HepG2 (cell line): ENCODE results near the gene CDC6. TPM values are rescaled to one million over a fixed set of nuclear protein-coding genes. Genes with fewer than 3 reads are reported as not detected.
A peak's percentile ranks its signal among the peaks of the same experiment; 100 is the strongest.

Source experiments
- KDM1A ChIP-seq: IDR thresholded peaks from 2 replicates; pipeline ENCODE4 v1.6.1; 2016; ENCODE audit warnings: missing compliant biosample characterization
- MTA3 ChIP-seq: sonication (generic); formaldehyde crosslinking; IDR thresholded peaks from 2 replicates; pipeline ENCODE4 v1.4.0; 2020; ENCODE audit warnings: missing genetic modification reagents
- SKI ChIP-seq: fragments of 450-650 bp; IDR thresholded peaks from one replicate; pipeline ENCODE4 v1.6.1; 2018; ENCODE audit warnings: mild to moderate bottlenecking; ENCODE audit not compliant: partially characterized antibody
- SUZ12 ChIP-seq: fragments of 150-350 bp; IDR thresholded peaks from 2 replicates; pipeline ENCODE4 v1.6.1; 2014; ENCODE audit warnings: low read depth, low read length
- TBX2 ChIP-seq: sonication (generic); formaldehyde crosslinking; IDR thresholded peaks from 2 replicates; pipeline ENCODE4 v1.5.0; 2020; ENCODE audit warnings: missing genetic modification reagents, mild to moderate bottlenecking, borderline replicate concordance
- ZNF619 ChIP-seq: sonication (generic); formaldehyde crosslinking; IDR thresholded peaks from 2 replicates; pipeline ENCODE4 v1.4.0; 2020; ENCODE audit warnings: mild to moderate bottlenecking, missing genetic modification reagents
- ZNF703 ChIP-seq: sonication (generic); formaldehyde crosslinking; IDR thresholded peaks from 2 replicates; pipeline ENCODE4 v1.5.1; 2020; ENCODE audit warnings: missing genetic modification reagents, mild to moderate bottlenecking, moderate library complexity, borderline replicate concordance
- ZNF768 ChIP-seq: sonication (generic); formaldehyde crosslinking; IDR thresholded peaks from 2 replicates; pipeline ENCODE4 v1.4.0; 2020; ENCODE audit warnings: missing genetic modification reagents
- ZNF773 ChIP-seq: sonication (generic); formaldehyde crosslinking; IDR thresholded peaks from 2 replicates; pipeline ENCODE4 v1.4.0; 2020; ENCODE audit warnings: missing genetic modification reagents, borderline replicate concordance
- polyA plus RNA-seq, 8 experiments: library from polyadenylated mRNA; depleted of rRNA in 3 of 8; stranded (reverse) in 7 of 8; unstranded in 1 of 8; fragments of >200 nt; fragmentation: Illumina TruSeq in 4 of 8; extraction: Trizol in 4 of 8; gene quantifications; 2 replicates each; pipeline versions ENCODE4 v1.2.1 to v1.2.3, GENCODE V29; 2011 to 2016; ENCODE audit warnings: low read depth in 4 of 8, missing spikeins in 1 of 8, mixed read lengths in 1 of 8; ENCODE audit not compliant: insufficient read depth in 1 of 8
- total RNA-seq, 5 experiments: library from RNA; depleted of rRNA; stranded (reverse); fragments of >200 nt; fragmentation: Illumina TruSeq; extraction: Trizol; gene quantifications; 2 replicates each; pipeline ENCODE4 v1.2.3, GENCODE V29; 2016; ENCODE audit warnings: low read depth in 1 of 5
- TF ChIP-seq, protein P1 (sequence below): sonication (generic); formaldehyde crosslinking; IDR thresholded peaks from 2 replicates; pipeline ENCODE4 v1.5.0; 2020; ENCODE audit warnings: mild to moderate bottlenecking, missing genetic modification reagents
- TF ChIP-seq, protein P2 (sequence below): sonication (generic); formaldehyde crosslinking; IDR thresholded peaks from 2 replicates; pipeline ENCODE4 v1.4.0; 2020; ENCODE audit warnings: missing genetic modification reagents, borderline replicate concordance
- TF ChIP-seq, protein P3 (sequence below): sonication (generic); formaldehyde crosslinking; conservative IDR thresholded peaks from 2 replicates; pipeline ENCODE4 v1.4.0; 2020; ENCODE audit warnings: mild to moderate bottlenecking, missing genetic modification reagents, moderate library complexity
- TF ChIP-seq, protein P4 (sequence below): IDR thresholded peaks from 2 replicates; pipeline ENCODE4 v1.6.1; 2016; ENCODE audit warnings: missing compliant biosample characterization, missing genetic modification reagents, borderline replicate concordance
- TF ChIP-seq, protein P5 (sequence below): sonication (generic); formaldehyde crosslinking; IDR thresholded peaks from 2 replicates; pipeline ENCODE4 v1.8.1; 2023; ENCODE audit warnings: mild to moderate bottlenecking, missing genetic modification reagents

The CDC6 gene
- total and polyA plus RNA-seq, 2 of the 13 experiments (the other 11 are each of a cell fraction or from before 2014, with no cell fraction given) = 17.4 to 114 TPM

DNA sequence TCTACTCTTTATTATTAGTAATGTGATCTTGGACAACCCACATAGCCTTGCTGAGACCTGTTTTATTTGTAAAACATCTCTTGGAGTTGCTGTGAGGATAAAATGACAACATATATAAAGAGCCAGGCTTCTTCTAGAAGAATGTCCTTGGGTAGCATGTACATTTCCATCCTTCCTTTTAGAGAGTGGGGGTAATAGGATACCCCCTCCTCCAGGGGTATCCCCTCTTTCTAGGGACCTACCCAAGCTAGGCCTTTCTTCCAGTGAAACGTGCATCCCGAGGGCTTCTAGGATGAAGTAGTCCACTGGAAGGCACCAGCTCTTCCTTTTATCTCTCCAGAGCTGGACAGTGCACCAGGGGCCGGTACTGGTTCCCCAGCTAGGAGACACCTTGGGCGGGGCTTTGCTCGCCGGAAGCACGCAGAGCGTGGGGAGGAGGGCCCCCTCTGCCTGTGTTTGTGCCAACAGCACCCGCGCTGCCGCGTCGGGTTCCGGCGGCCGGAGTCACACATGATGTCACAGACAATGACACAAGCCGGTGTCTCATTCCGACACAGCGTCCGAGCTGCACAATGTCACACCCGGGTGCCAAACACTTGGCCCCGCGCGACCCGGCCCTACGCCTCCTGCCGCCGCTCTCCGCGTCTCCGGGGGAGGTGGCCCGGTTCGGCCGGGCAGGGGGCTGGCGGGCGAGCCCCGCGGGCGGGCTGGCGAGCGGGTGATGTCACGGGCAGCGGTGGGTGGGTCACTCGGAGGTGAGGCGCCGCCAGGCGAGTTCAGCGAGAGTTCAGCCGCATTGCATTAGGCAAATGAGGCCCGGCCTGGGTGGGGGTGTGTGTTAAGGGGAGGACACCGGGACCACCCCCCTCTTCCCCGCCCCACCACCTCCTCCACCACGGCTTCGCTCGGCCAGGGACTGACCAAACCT is 53.5 kb downstream of the CDC6 start (continued):
- TF ChIP-seq, protein P1, sequence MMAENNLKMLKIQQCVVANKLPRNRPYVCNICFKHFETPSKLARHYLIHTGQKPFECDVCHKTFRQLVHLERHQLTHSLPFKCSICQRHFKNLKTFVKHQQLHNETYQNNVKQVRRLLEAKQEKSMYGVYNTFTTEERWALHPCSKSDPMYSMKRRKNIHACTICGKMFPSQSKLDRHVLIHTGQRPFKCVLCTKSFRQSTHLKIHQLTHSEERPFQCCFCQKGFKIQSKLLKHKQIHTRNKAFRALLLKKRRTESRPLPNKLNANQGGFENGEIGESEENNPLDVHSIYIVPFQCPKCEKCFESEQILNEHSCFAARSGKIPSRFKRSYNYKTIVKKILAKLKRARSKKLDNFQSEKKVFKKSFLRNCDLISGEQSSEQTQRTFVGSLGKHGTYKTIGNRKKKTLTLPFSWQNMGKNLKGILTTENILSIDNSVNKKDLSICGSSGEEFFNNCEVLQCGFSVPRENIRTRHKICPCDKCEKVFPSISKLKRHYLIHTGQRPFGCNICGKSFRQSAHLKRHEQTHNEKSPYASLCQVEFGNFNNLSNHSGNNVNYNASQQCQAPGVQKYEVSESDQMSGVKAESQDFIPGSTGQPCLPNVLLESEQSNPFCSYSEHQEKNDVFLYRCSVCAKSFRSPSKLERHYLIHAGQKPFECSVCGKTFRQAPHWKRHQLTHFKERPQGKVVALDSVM (CRISPR knock-in tag) = 0 out of 2 replicates have a peak, but pooled peaks have one; percentile 13
- TF ChIP-seq MTA3 (CRISPR knock-in tag) (no peak), ZNF768 (0 out of 2 replicates have a peak, but pooled peaks have one; percentile 42), SKI (peak; percentile 78), KDM1A (CRISPR knock-in tag) (no peak), ZNF619 (CRISPR knock-in tag) (no peak), TBX2 (CRISPR knock-in tag) (peak; percentile 77; the same call in 1 of the 2 replicates), SUZ12 (no peak), ZNF773 (CRISPR knock-in tag) (0 out of 2 replicates have a peak, but pooled peaks have one; percentile 73), ZNF703 (no peak)
- TF ChIP-seq, protein P2, sequence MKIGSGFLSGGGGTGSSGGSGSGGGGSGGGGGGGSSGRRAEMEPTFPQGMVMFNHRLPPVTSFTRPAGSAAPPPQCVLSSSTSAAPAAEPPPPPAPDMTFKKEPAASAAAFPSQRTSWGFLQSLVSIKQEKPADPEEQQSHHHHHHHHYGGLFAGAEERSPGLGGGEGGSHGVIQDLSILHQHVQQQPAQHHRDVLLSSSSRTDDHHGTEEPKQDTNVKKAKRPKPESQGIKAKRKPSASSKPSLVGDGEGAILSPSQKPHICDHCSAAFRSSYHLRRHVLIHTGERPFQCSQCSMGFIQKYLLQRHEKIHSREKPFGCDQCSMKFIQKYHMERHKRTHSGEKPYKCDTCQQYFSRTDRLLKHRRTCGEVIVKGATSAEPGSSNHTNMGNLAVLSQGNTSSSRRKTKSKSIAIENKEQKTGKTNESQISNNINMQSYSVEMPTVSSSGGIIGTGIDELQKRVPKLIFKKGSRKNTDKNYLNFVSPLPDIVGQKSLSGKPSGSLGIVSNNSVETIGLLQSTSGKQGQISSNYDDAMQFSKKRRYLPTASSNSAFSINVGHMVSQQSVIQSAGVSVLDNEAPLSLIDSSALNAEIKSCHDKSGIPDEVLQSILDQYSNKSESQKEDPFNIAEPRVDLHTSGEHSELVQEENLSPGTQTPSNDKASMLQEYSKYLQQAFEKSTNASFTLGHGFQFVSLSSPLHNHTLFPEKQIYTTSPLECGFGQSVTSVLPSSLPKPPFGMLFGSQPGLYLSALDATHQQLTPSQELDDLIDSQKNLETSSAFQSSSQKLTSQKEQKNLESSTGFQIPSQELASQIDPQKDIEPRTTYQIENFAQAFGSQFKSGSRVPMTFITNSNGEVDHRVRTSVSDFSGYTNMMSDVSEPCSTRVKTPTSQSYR (CRISPR knock-in tag) = peak; percentile 30; the same call in 1 of the 2 replicates
- TF ChIP-seq, protein P3, sequence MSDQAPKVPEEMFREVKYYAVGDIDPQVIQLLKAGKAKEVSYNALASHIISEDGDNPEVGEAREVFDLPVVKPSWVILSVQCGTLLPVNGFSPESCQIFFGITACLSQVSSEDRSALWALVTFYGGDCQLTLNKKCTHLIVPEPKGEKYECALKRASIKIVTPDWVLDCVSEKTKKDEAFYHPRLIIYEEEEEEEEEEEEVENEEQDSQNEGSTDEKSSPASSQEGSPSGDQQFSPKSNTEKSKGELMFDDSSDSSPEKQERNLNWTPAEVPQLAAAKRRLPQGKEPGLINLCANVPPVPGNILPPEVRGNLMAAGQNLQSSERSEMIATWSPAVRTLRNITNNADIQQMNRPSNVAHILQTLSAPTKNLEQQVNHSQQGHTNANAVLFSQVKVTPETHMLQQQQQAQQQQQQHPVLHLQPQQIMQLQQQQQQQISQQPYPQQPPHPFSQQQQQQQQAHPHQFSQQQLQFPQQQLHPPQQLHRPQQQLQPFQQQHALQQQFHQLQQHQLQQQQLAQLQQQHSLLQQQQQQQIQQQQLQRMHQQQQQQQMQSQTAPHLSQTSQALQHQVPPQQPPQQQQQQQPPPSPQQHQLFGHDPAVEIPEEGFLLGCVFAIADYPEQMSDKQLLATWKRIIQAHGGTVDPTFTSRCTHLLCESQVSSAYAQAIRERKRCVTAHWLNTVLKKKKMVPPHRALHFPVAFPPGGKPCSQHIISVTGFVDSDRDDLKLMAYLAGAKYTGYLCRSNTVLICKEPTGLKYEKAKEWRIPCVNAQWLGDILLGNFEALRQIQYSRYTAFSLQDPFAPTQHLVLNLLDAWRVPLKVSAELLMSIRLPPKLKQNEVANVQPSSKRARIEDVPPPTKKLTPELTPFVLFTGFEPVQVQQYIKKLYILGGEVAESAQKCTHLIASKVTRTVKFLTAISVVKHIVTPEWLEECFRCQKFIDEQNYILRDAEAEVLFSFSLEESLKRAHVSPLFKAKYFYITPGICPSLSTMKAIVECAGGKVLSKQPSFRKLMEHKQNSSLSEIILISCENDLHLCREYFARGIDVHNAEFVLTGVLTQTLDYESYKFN (CRISPR knock-in tag) = peak; percentile 70
- TF ChIP-seq, protein P4, sequence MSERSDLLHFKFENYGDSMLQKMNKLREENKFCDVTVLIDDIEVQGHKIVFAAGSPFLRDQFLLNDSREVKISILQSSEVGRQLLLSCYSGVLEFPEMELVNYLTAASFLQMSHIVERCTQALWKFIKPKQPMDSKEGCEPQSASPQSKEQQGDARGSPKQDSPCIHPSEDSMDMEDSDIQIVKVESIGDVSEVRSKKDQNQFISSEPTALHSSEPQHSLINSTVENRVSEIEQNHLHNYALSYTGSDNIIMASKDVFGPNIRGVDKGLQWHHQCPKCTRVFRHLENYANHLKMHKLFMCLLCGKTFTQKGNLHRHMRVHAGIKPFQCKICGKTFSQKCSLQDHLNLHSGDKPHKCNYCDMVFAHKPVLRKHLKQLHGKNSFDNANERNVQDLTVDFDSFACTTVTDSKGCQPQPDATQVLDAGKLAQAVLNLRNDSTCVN (CRISPR knock-in tag) = peak; percentile 71; the same call in 1 of the 2 replicates
- TF ChIP-seq, protein P5, sequence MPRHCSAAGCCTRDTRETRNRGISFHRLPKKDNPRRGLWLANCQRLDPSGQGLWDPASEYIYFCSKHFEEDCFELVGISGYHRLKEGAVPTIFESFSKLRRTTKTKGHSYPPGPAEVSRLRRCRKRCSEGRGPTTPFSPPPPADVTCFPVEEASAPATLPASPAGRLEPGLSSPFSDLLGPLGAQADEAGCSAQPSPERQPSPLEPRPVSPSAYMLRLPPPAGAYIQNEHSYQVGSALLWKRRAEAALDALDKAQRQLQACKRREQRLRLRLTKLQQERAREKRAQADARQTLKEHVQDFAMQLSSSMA (CRISPR knock-in tag) = no peak
